ENCODE data around the gene UGCG.
A peak's percentile ranks its signal among the peaks of the same experiment; 100 is the strongest.

Gene UGCG

GRCh38 chr9:111895996-111896941 lies at the start of gene UGCG:
UGCG (plus strand) TSS chr9:111896814; CDS start chr9:111897216, 402 bp downstream.
- Histone ChIP-seq H4K20me1 (ENCODE audit: insufficient read depth, low read length, poor library complexity, severe bottlenecking) (peaks cover 37% of the 10 kb centered on the region), H2AFZ (ENCODE audit: low read length) (peak within 1 kb of the TSS; percentile 93), H3K9me3 (ENCODE audit: insufficient read depth, low read depth, low read length) (no peaks in the 10 kb centered on the region), H3K36me3 (ENCODE audit: insufficient read depth, low read length) (no peaks in the 10 kb centered on the region), H3K27me3 (ENCODE audit: insufficient read depth, low read length, poor library complexity, severe bottlenecking) (no peaks in the 10 kb centered on the region), H3K79me2 (ENCODE audit: insufficient read depth, low read length) (peaks cover 43% of the 10 kb centered on the region), H3F3A (ENCODE audit: low read depth) (no peaks in the 10 kb centered on the region), H3K9ac (ENCODE audit: low read depth, low read length, poor library complexity, severe bottlenecking) (peak within 1 kb of the TSS; percentile 77), H3K4me2 (ENCODE audit: low read depth, low read length, poor library complexity, severe bottlenecking) (peak within 1 kb of the TSS; percentile 87), H3K9me2 (replicated peaks; ENCODE audit: low read depth, low read length) (no peaks in the 10 kb centered on the region), H3K4me3 (ENCODE audit: low read length, poor library complexity, severe bottlenecking) (peak within 1 kb of the TSS; percentile 73), H3K4me1 (ENCODE audit: insufficient read depth, low read length, poor library complexity, severe bottlenecking) (peaks cover 31% of the 10 kb centered on the region)
- TF ChIP-seq CTCF (conservative IDR thresholded peaks at IDR 0.05; ENCODE audit: low read length) = no peak
- no peak for TF ChIP-seq EZH2phosphoT487 (IDR thresholded peaks at IDR 0.05; ENCODE audit: borderline replicate concordance)

- H4K20me1 ChIP-seq (ENCODE audit: insufficient read depth, low read length, poor library complexity, severe bottlenecking) = no peaks in the 10 kb centered on the region
- H3K79me2 ChIP-seq (ENCODE audit: insufficient read depth, low read length) = no peaks in the 10 kb centered on the region
- H3K4me3 ChIP-seq (ENCODE audit: low read length, poor library complexity, severe bottlenecking) = no peak overlapping the region
- no peak overlapping the region for H3K9ac ChIP-seq (ENCODE audit: low read depth, low read length, poor library complexity, severe bottlenecking)
- no peak overlapping the region for H3K4me2 ChIP-seq (ENCODE audit: low read depth, low read length, poor library complexity, severe bottlenecking)
- TF ChIP-seq EZH2phosphoT487 (IDR thresholded peaks at IDR 0.05; ENCODE audit: borderline replicate concordance) = no peak
- no peak for TF ChIP-seq CTCF (conservative IDR thresholded peaks at IDR 0.05; ENCODE audit: low read length)
- H2AFZ ChIP-seq (ENCODE audit: low read length) = no peak overlapping the region
- no peaks in the 10 kb centered on the region for H3F3A ChIP-seq (ENCODE audit: low read depth)
- H3K4me1 ChIP-seq (ENCODE audit: insufficient read depth, low read length, poor library complexity, severe bottlenecking) = peaks cover 7% of the 10 kb centered on the region
- no peaks in the 10 kb centered on the region for H3K27me3 ChIP-seq (ENCODE audit: insufficient read depth, low read length, poor library complexity, severe bottlenecking)
- H3K9me3 ChIP-seq (ENCODE audit: insufficient read depth, low read depth, low read length) = no peaks in the 10 kb centered on the region
- no peaks in the 10 kb centered on the region for H3K36me3 ChIP-seq (ENCODE audit: insufficient read depth, low read length)
- H3K9me2 ChIP-seq (replicated peaks; ENCODE audit: low read depth, low read length) = 0 out of 2 replicates have a peak, but pooled peaks cover 3% of the 10 kb centered on the region
These were observed 45.1 kb upstream of the UGCG start for GRCh38 chr9:111851553-111851952.

GRCh38 chr9:111852291-111852690 lies 44.3 kb upstream of the UGCG start:
- H2AFZ ChIP-seq (ENCODE audit: low read length) = no peak overlapping the region
- no peaks in the 10 kb centered on the region for H3F3A ChIP-seq (ENCODE audit: low read depth)
- H3K79me2 ChIP-seq (ENCODE audit: insufficient read depth, low read length) = no peaks in the 10 kb centered on the region
- peaks cover 7% of the 10 kb centered on the region for H3K4me1 ChIP-seq (ENCODE audit: insufficient read depth, low read length, poor library complexity, severe bottlenecking)
- H3K27me3 ChIP-seq (ENCODE audit: insufficient read depth, low read length, poor library complexity, severe bottlenecking) = no peaks in the 10 kb centered on the region
- no peaks in the 10 kb centered on the region for H4K20me1 ChIP-seq (ENCODE audit: insufficient read depth, low read length, poor library complexity, severe bottlenecking)
- no peaks in the 10 kb centered on the region for H3K9me3 ChIP-seq (ENCODE audit: insufficient read depth, low read depth, low read length)
- H3K4me3 ChIP-seq (ENCODE audit: low read length, poor library complexity, severe bottlenecking) = no peak overlapping the region
- no peaks in the 10 kb centered on the region for H3K36me3 ChIP-seq (ENCODE audit: insufficient read depth, low read length)
- no peak for TF ChIP-seq CTCF (conservative IDR thresholded peaks at IDR 0.05; ENCODE audit: low read length)
- no peak for TF ChIP-seq EZH2phosphoT487 (IDR thresholded peaks at IDR 0.05; ENCODE audit: borderline replicate concordance)
- H3K4me2 ChIP-seq (ENCODE audit: low read depth, low read length, poor library complexity, severe bottlenecking) = no peak overlapping the region
- H3K9me2 ChIP-seq (replicated peaks; ENCODE audit: low read depth, low read length) = 0 out of 2 replicates have a peak, but pooled peaks cover 3% of the 10 kb centered on the region
- no peak overlapping the region for H3K9ac ChIP-seq (ENCODE audit: low read depth, low read length, poor library complexity, severe bottlenecking)
